ENCODE measurements around the gene AIFM3. TPM values are rescaled to one million over a fixed set of nuclear protein-coding genes. Genes with fewer than 3 reads are reported as not detected.

Gene AIFM3
- total and polyA plus RNA-seq, 2 of the 13 experiments (the other 11 are each of a cell fraction or from before 2014, with no cell fraction given) = 9.0 to 15.3 TPM

GRCh38 chr22:20948450-20948849 lies 18.6 kb upstream of the AIFM3 start (continued):
- TF ChIP-seq MYPOP (CRISPR knock-in tag; IDR thresholded peaks at IDR 0.05) (no peak), ZIK1 (CRISPR knock-in tag; IDR thresholded peaks at IDR 0.05; ENCODE audit: borderline replicate concordance, low read depth) (no peak), ZNF382 (CRISPR knock-in tag; IDR thresholded peaks at IDR 0.05; ENCODE audit: borderline replicate concordance) (no peak), ARID5B (CRISPR knock-in tag; IDR thresholded peaks at IDR 0.05) (no peak), ZNF570 (CRISPR knock-in tag; IDR thresholded peaks at IDR 0.05; ENCODE audit: borderline replicate concordance) (no peak), EHMT2 (IDR thresholded peaks at IDR 0.05; ENCODE audit: borderline replicate concordance, low read depth, low read length) (no peak), HMGA1 (CRISPR knock-in tag; conservative IDR thresholded peaks at IDR 0.05) (no peak), CBFB (CRISPR knock-in tag; IDR thresholded peaks at IDR 0.05) (no peak), ZNF740 (CRISPR knock-in tag; IDR thresholded peaks at IDR 0.05) (no peak), ZBTB4 (CRISPR knock-in tag; IDR thresholded peaks at IDR 0.05; ENCODE audit: borderline replicate concordance) (no peak), ZFP1 (CRISPR knock-in tag; IDR thresholded peaks at IDR 0.05) (no peak), ARID2 (CRISPR knock-in tag; IDR thresholded peaks at IDR 0.05; ENCODE audit: borderline replicate concordance) (no peak), SAP130 (CRISPR knock-in tag; IDR thresholded peaks at IDR 0.05; ENCODE audit: low read depth) (no peak; the same call in 1 of the 2 replicates), MYC (CRISPR knock-in tag; IDR thresholded peaks at IDR 0.05; ENCODE audit: borderline replicate concordance) (no peak), ZNF503 (CRISPR knock-in tag; IDR thresholded peaks at IDR 0.05) (no peak), HDAC2 (CRISPR knock-in tag; IDR thresholded peaks at IDR 0.05) (no peak), HMG20B (CRISPR knock-in tag; conservative IDR thresholded peaks at IDR 0.05) (no peak), ZNF558 (CRISPR knock-in tag; IDR thresholded peaks at IDR 0.05; ENCODE audit: borderline replicate concordance) (no peak)
